Osteoblast (primary cell): ENCODE results near the gene PAWR. TPM values are rescaled to one million over a fixed set of nuclear protein-coding genes. Genes with fewer than 3 reads are reported as not detected.
"Not testable (repeated sequence)": the region's sequence is repeated elsewhere in the genome, so short reads cannot be mapped to it uniquely, and the experiment has no call there.

Experiments
- DNase-seq: peaks from one replicate; pipeline ENCODE4 v3.0.0; 2011; ENCODE audit warnings: low spot score, mixed read lengths; ENCODE audit not compliant: insufficient read length; ENCODE audit errors: missing footprints
- H2AFZ ChIP-seq: 2 replicates; pipeline ENCODE4 v1.6.0; 2011; ENCODE audit warnings: mild to moderate bottlenecking, low read length
- H3K27ac ChIP-seq: 2 replicates; pipeline ENCODE4 v1.5.1; 2011; ENCODE audit warnings: mild to moderate bottlenecking, low read depth, low read length, moderate library complexity
- H3K27me3 ChIP-seq: 2 replicates; pipeline ENCODE4 v1.6.0; 2012; ENCODE audit warnings: mild to moderate bottlenecking, control low read depth, inconsistent platforms, low read length, moderate library complexity; ENCODE audit not compliant: insufficient read depth
- H3K36me3 ChIP-seq: 2 replicates; pipeline ENCODE4 v1.5.1; 2011; ENCODE audit warnings: mild to moderate bottlenecking, low read length, control low read depth, moderate library complexity; ENCODE audit not compliant: insufficient read depth
- H3K4me1 ChIP-seq: 2 replicates; pipeline ENCODE4 v1.5.1; 2011; ENCODE audit warnings: mild to moderate bottlenecking, low read length, control low read depth, moderate library complexity; ENCODE audit not compliant: insufficient read depth
- H3K4me2 ChIP-seq: 2 replicates; pipeline ENCODE4 v1.6.0; 2011; ENCODE audit warnings: mild to moderate bottlenecking, low read length; ENCODE audit not compliant: insufficient read depth
- H3K4me3 ChIP-seq: fragments of 200-600 bp; sonication (generic); 3 replicates; pipeline ENCODE4 v1.5.1; 2012; ENCODE audit warnings: mild to moderate bottlenecking, low read length, inconsistent platforms; ENCODE audit not compliant: insufficient read depth
- H3K79me2 ChIP-seq: 2 replicates; pipeline ENCODE4 v1.6.0; 2012; ENCODE audit warnings: mild to moderate bottlenecking, low read length, control low read depth, inconsistent platforms; ENCODE audit not compliant: insufficient read depth
- H3K9me3 ChIP-seq: 2 replicates; pipeline ENCODE4 v1.5.1; 2011; ENCODE audit warnings: low read depth, low read length, control low read depth
- H4K20me1 ChIP-seq: 2 replicates; pipeline ENCODE4 v1.6.0; 2012; ENCODE audit warnings: mild to moderate bottlenecking, low read length, control low read depth; ENCODE audit not compliant: insufficient read depth
- CTCF ChIP-seq: IDR thresholded peaks from 2 replicates; pipeline ENCODE4 v1.5.1; 2011; ENCODE audit warnings: mild to moderate bottlenecking, low read depth, low read length, moderate library complexity; ENCODE audit errors: extremely low read depth
- total RNA-seq: library from RNA; depleted of rRNA; stranded (reverse); fragments of >200 nt; gene quantifications from 2 replicates; pipeline ENCODE4 v1.2.3, GENCODE V29; 2012

The PAWR gene
- total RNA-seq, 1 donor: 78.5 TPM

DNA sequence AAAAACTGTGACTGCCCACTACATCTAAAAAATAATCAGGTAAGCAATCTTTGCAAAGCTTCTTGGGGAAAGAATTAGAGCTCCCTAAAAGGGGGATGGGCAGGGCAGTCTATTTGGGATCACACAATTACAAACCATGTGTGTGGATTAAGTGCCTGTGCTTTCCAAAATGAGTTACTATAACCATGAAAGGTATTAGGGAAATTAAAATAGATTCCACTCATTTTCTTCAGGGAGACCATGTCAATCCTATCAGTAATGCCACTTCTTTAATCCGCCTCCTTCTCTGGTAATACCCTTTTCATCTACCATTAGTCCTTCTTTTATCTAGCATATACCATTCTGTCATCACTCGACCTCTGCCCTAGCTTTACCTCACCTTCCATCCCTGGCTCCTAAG is 53.7 kb downstream of the PAWR start:
- no peak for DNase-seq
- TF ChIP-seq CTCF: no peak
- Histone ChIP-seq H3K4me1 (peaks cover 17% of the 10 kb centered on the region), H3K4me3 (no peak overlapping the region), H3K27me3 (no peaks in the 10 kb centered on the region), H3K4me2 (no peak overlapping the region), H2AFZ (no peak overlapping the region), H3K9me3 (no peaks in the 10 kb centered on the region), H3K79me2 (peaks cover 79% of the 10 kb centered on the region), H3K27ac (no peak overlapping the region), H4K20me1 (peaks cover 17% of the 10 kb centered on the region), H3K36me3 (no peaks in the 10 kb centered on the region)

- peak overlapping the region; percentile 9 for H3K27ac ChIP-seq
- H3K36me3 ChIP-seq: no peaks in the 10 kb centered on the region
- no peaks in the 10 kb centered on the region for H3K9me3 ChIP-seq
- no peak overlapping the region for H3K4me2 ChIP-seq
- peaks cover 17% of the 10 kb centered on the region for H4K20me1 ChIP-seq
- no peak for TF ChIP-seq CTCF
- peaks cover 17% of the 10 kb centered on the region for H3K4me1 ChIP-seq
- H2AFZ ChIP-seq: no peak overlapping the region
- no peak overlapping the region for H3K4me3 ChIP-seq
- H3K27me3 ChIP-seq: no peaks in the 10 kb centered on the region
- peaks cover 83% of the 10 kb centered on the region for H3K79me2 ChIP-seq
- DNase-seq: no peak
Observed at GRCh38 chr12:79635676-79636075, 55.1 kb downstream of the PAWR start.

- Histone ChIP-seq H4K20me1 (peaks cover 17% of the 10 kb centered on the region), H3K27ac (peak overlapping the region; percentile 29), H3K9me3 (no peaks in the 10 kb centered on the region), H3K79me2 (peaks cover 81% of the 10 kb centered on the region), H3K36me3 (no peaks in the 10 kb centered on the region), H3K27me3 (no peaks in the 10 kb centered on the region), H3K4me3 (no peak overlapping the region), H3K4me2 (no peak overlapping the region), H3K4me1 (peaks cover 17% of the 10 kb centered on the region), H2AFZ (no peak overlapping the region)
- TF ChIP-seq CTCF: no peak
- DNase-seq: no peak
Observed at GRCh38 chr12:79634957-79635471, 55.8 kb downstream of the PAWR start.

DNA sequence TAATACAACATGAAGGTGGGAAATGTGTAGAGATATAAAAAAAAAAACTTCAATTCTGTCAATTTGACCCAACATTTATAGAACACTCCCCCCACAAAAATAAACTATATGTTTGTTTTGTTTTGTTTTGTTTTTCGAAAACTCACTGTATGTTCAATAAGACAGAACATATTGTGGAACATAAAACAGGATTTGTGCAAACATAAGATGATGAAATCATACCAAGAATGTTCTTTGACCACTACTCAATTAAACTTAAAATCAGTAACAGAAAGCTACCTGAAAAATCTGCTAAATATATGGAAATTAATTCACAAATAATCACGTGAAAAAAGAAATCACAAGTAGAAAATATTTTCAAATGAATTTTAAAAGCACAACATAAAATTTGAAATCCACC is 61.2 kb downstream of the PAWR start:
- DNase-seq: no peak
- H3K27me3 ChIP-seq: no peaks in the 10 kb centered on the region
- no peak for TF ChIP-seq CTCF
- H3K9me3 ChIP-seq: no peaks in the 10 kb centered on the region
- H3K79me2 ChIP-seq: peaks cover 63% of the 10 kb centered on the region
- H3K27ac ChIP-seq: no peak overlapping the region
- H3K4me2 ChIP-seq: no peak overlapping the region
- H2AFZ ChIP-seq: no peak overlapping the region
- H3K4me1 ChIP-seq: peaks cover 5% of the 10 kb centered on the region
- H3K4me3 ChIP-seq: no peak overlapping the region
- H4K20me1 ChIP-seq: peaks cover 15% of the 10 kb centered on the region
- no peaks in the 10 kb centered on the region for H3K36me3 ChIP-seq

- H3K36me3 ChIP-seq, H3K27me3 ChIP-seq, H3K4me1 ChIP-seq, H3K9me3 ChIP-seq, H2AFZ ChIP-seq, H3K4me3 ChIP-seq, H3K27ac ChIP-seq, H3K4me2 ChIP-seq, DNase-seq: not testable (repeated sequence)
- Histone ChIP-seq H4K20me1 (peaks cover 12% of the 10 kb centered on the region), H3K79me2 (peaks cover 64% of the 10 kb centered on the region)
Observed at GRCh38 chr12:79626735-79627134, 64.0 kb downstream of the PAWR start.
